SK-N-SH (cell line): ENCODE data around the gene CRMP1. TPM values are rescaled to one million over a fixed set of nuclear protein-coding genes. Genes with fewer than 3 reads are reported as not detected.

ENCODE experiments used
- CTCF ChIA-PET: fragments of 300-600, 350-600 bp; formaldehyde crosslinking; extraction: SDS; loops from one replicate; lab custom pipeline; 2021; lab: Yijun Ruan, JAX
- POLR2A ChIA-PET: fragments of 350-600 bp; sonication (Branson Sonifier 250); formaldehyde crosslinking; extraction: SDS; loops from one replicate; lab custom pipeline; 2020; ENCODE audit warnings: antibody characterized with exemption, inconsistent platforms; lab: Yijun Ruan, JAX
- DNase-seq: peaks from one replicate; pipeline ENCODE4 v3.0.0; 2012
- H2AFZ ChIP-seq: fragments of 200-600 bp; sonication (generic); 2 replicates; pipeline ENCODE4 v1.8.1; 2016; ENCODE audit warnings: antibody characterized with exemption, mild to moderate bottlenecking, low read depth
- H3F3A ChIP-seq: fragments of 200-600 bp; sonication (generic); replicated peaks from 2 replicates; pipeline ENCODE3; 2016; ENCODE audit warnings: antibody characterized with exemption, mild to moderate bottlenecking; ENCODE audit not compliant: insufficient read depth
- H3K27ac ChIP-seq, 2 experiments: fragments of 200-500 bp in 1 of 2; fragments of 200-600 bp in 1 of 2; sonication (Bioruptor generic) in 1 of 2; sonication (generic), shearing (Covaris generic) in 1 of 2; 2 replicates each; pipeline versions ENCODE4 v1.5.1 to v1.6.1; 2014 to 2016; ENCODE audit warnings: low read depth in 2 of 2, inconsistent platforms in 1 of 2, low read length in 1 of 2, mild to moderate bottlenecking in 1 of 2, mixed read lengths in 1 of 2
- H3K27me3 ChIP-seq: fragments of 200-600 bp; sonication (generic), shearing (Covaris generic); 2 replicates; pipeline ENCODE4 v1.6.1; 2016; ENCODE audit warnings: mixed run types; ENCODE audit not compliant: insufficient read depth
- H3K36me3 ChIP-seq, 2 experiments: fragments of 200-500 bp in 1 of 2; fragments of 200-600 bp in 1 of 2; sonication (Bioruptor generic) in 1 of 2; sonication (generic) in 1 of 2; replicated peaks in 1 of 2; 2 replicates each; pipeline versions ENCODE3 to v1.5.1; 2014 to 2016; ENCODE audit warnings: low read length in 1 of 2, mild to moderate bottlenecking in 1 of 2; ENCODE audit not compliant: insufficient read depth in 2 of 2, control insufficient read depth in 1 of 2
- H3K4me1 ChIP-seq, 2 experiments: fragments of 200-500 bp in 1 of 2; fragments of 200-600 bp in 1 of 2; sonication (Bioruptor generic) in 1 of 2; sonication (generic), shearing (Covaris generic) in 1 of 2; 2 replicates each; pipeline versions ENCODE4 v1.5.1 to v1.6.1; 2014 to 2016; ENCODE audit warnings: low read depth in 1 of 2, low read length in 1 of 2, mixed run types in 1 of 2; ENCODE audit not compliant: insufficient read depth in 2 of 2, control insufficient read depth in 1 of 2
- H3K4me2 ChIP-seq: fragments of 200-600 bp; sonication (generic), shearing (Covaris generic); 2 replicates; pipeline ENCODE4 v1.6.1; 2017; ENCODE audit warnings: mixed run types
- H3K4me3 ChIP-seq, 2 experiments: fragments of 200-500 bp in 1 of 2; fragments of 200-600 bp in 1 of 2; sonication (Bioruptor generic) in 1 of 2; sonication (generic), shearing (Covaris generic) in 1 of 2; 2 replicates each; pipeline versions ENCODE4 v1.5.1 to v1.8.1; 2014 to 2016; ENCODE audit warnings: low read depth in 2 of 2, inconsistent platforms in 1 of 2, low read length in 1 of 2, mild to moderate bottlenecking in 1 of 2, mixed read lengths in 1 of 2, moderate library complexity in 1 of 2
- H3K79me2 ChIP-seq: fragments of 200-600 bp; sonication (generic); 2 replicates; pipeline ENCODE4 v1.8.1; 2017; ENCODE audit warnings: mild to moderate bottlenecking; ENCODE audit not compliant: insufficient read depth
- H3K9ac ChIP-seq: fragments of 200-600 bp; sonication (generic); 2 replicates; pipeline ENCODE4 v1.6.1; 2017; ENCODE audit warnings: mixed run types
- H3K9me2 ChIP-seq: fragments of 200-600 bp; sonication (generic); 2 replicates; pipeline ENCODE4 v1.6.1; 2017; ENCODE audit warnings: mixed run types
- H3K9me3 ChIP-seq: fragments of 200-600 bp; sonication (generic); 2 replicates; pipeline ENCODE4 v1.6.1; 2017; ENCODE audit warnings: mixed run types, mild to moderate bottlenecking, moderate library complexity
- H4K20me1 ChIP-seq: fragments of 200-600 bp; sonication (generic); 2 replicates; pipeline ENCODE4 v1.6.1; 2017; ENCODE audit warnings: mild to moderate bottlenecking, mixed run types; ENCODE audit not compliant: insufficient read depth
- CHD2 ChIP-seq: fragments of 150-350 bp; IDR thresholded peaks from 2 replicates; pipeline ENCODE4 v1.6.1; 2018; ENCODE audit warnings: low read length; ENCODE audit not compliant: partially characterized antibody
- ELF1 ChIP-seq: IDR thresholded peaks from 2 replicates; pipeline ENCODE4 v1.4.0; 2012
- EP300 ChIP-seq, 2 experiments: IDR thresholded peaks; 2 replicates each; pipeline versions ENCODE4 v1.4.0 to v1.6.1; 2012; ENCODE audit warnings: borderline replicate concordance in 1 of 2, low read depth in 1 of 2, low read length in 1 of 2
- FOSL2 ChIP-seq: IDR thresholded peaks from 2 replicates; pipeline ENCODE4 v1.4.0; 2012; ENCODE audit warnings: low read depth, mild to moderate bottlenecking, moderate library complexity, borderline replicate concordance
- FOXM1 ChIP-seq: IDR thresholded peaks from 2 replicates; pipeline ENCODE4 v1.4.0; 2012; ENCODE audit warnings: low read depth, mild to moderate bottlenecking
- JUND ChIP-seq: IDR thresholded peaks from 2 replicates; pipeline ENCODE4 v1.4.0; 2012
- MAX ChIP-seq: IDR thresholded peaks from 2 replicates; pipeline ENCODE4 v1.4.0; 2012; ENCODE audit warnings: low read depth
- MXI1 ChIP-seq: IDR thresholded peaks from 2 replicates; pipeline ENCODE4 v1.6.1; 2012; ENCODE audit warnings: mild to moderate bottlenecking, low read depth, low read length, improper control_type of control experiment
- NFIC ChIP-seq: IDR thresholded peaks from 2 replicates; pipeline ENCODE4 v1.4.0; 2012; ENCODE audit warnings: borderline replicate concordance
- POLR2AphosphoS5 ChIP-seq: IDR thresholded peaks from 2 replicates; pipeline ENCODE4 v1.6.1; 2012; ENCODE audit warnings: low read depth, low read length
- RCOR1 ChIP-seq: fragments of 150-350 bp; IDR thresholded peaks from 2 replicates; pipeline ENCODE4 v1.6.1; 2017; ENCODE audit warnings: antibody characterized with exemption, low read length
- SMC3 ChIP-seq: IDR thresholded peaks from 2 replicates; pipeline ENCODE4 v1.6.1; 2012; ENCODE audit warnings: low read depth, low read length, improper control_type of control experiment
- USF1 ChIP-seq: IDR thresholded peaks from 2 replicates; pipeline ENCODE4 v1.4.0; 2012; ENCODE audit warnings: low read depth, borderline replicate concordance
- ZBTB33 ChIP-seq: IDR thresholded peaks from 2 replicates; pipeline ENCODE4 v1.4.0; 2012; ENCODE audit warnings: low read depth, borderline replicate concordance
- WGBS: methylation state at CpG from one replicate; pipeline ENCODE4 v1.1.6; 2017; ENCODE audit warnings: low lambda C conversion rate; 5-methylcytosine and 5-hydroxymethylcytosine counted together
- polyA plus RNA-seq, 3 experiments: library from polyadenylated mRNA; depleted of rRNA; stranded (reverse); fragments of >200 nt; gene quantifications; 2 replicates each; pipeline ENCODE4 v1.2.3, GENCODE V29; 2012

The CRMP1 gene
- polyA plus RNA-seq, 1 of the 3 experiments (the other 2 are of a cell fraction), result 3.4 TPM

- CTCF ChIA-PET, result interaction anchor here (1.0 to 1.7 kb wide), 2 partner anchors 81 to 99 kb away, joined by 3 to 7 read pairs; no protein-coding TSS in a partner anchor
- TF ChIP-seq RCOR1 (no peak), FOSL2 (no peak), ELF1 (no peak)
- H3K27me3 ChIP-seq, result no peaks in the 10 kb centered on the region
Observed at GRCh38 chr4:5899396-5899795, 6.5 kb upstream of the CRMP1 start.

GRCh38 chr4:5897674-5898073 lies 4.8 kb upstream of the CRMP1 start:
- Histone ChIP-seq H3K4me2 (no peak overlapping the region), H3F3A (no peaks in the 10 kb centered on the region), H2AFZ (no peak overlapping the region), H3K27me3 (peaks cover 4% of the 10 kb centered on the region; the same call in 1 of the 2 replicates), H3K9ac (no peak overlapping the region), H3K4me3 (no peak overlapping the region), H3K79me2 (no peaks in the 10 kb centered on the region), H3K4me1 (peaks cover 0 to 5% of the 10 kb centered on the region in 2 experiments; a peak in 1 of 4 replicates), H3K9me3 (no peaks in the 10 kb centered on the region), H3K36me3 (no peaks in the 10 kb centered on the region), H3K27ac (no peak overlapping the region), H3K9me2 (no peaks in the 10 kb centered on the region), H4K20me1 (no peaks in the 10 kb centered on the region)
- CTCF ChIA-PET, result no interaction called here
- TF ChIP-seq JUND, result no peak
- TF ChIP-seq POLR2AphosphoS5, result no peak
- no peak for TF ChIP-seq USF1
- TF ChIP-seq CHD2, result no peak
- no peak for TF ChIP-seq MXI1
- no peak for TF ChIP-seq SMC3
- TF ChIP-seq MAX, result no peak
- no peak for TF ChIP-seq NFIC
- no peak for TF ChIP-seq FOXM1
- TF ChIP-seq ZBTB33, result no peak
- TF ChIP-seq EP300 (IDR thresholded peaks at IDR 0.05; ENCODE audit: borderline replicate concordance in 1 of 2, low read depth in 1 of 2, low read length in 1 of 2), result no peak
- no peak for DNase-seq
- 51% methylated on average over 7 of the region's 13 CpGs for WGBS
- POLR2A ChIA-PET, result no interaction called here

More at GRCh38 chr4:5899396-5899795, 6.5 kb upstream of the CRMP1 start:
- no peak overlapping the region for H2AFZ ChIP-seq
- H3K79me2 ChIP-seq, result no peaks in the 10 kb centered on the region
- no peaks in the 10 kb centered on the region for H3K9me3 ChIP-seq
- WGBS, result 27% methylated on average over 1 of the region's 1 CpG
- no peaks in the 10 kb centered on the region; a peak in 1 of 4 replicates for H3K4me1 ChIP-seq
- no peaks in the 10 kb centered on the region for H3K36me3 ChIP-seq
- no peaks in the 10 kb centered on the region for H4K20me1 ChIP-seq
- H3K4me2 ChIP-seq, result no peak overlapping the region
- H3K9ac ChIP-seq, result no peak overlapping the region
- no peaks in the 10 kb centered on the region for H3K9me2 ChIP-seq
- no peak overlapping the region for H3K4me3 ChIP-seq
- no peak overlapping the region for H3K27ac ChIP-seq
- POLR2A ChIA-PET, result interaction anchor here (0.6 kb wide), 1 partner anchor 15 kb away, joined by 4 read pairs; no protein-coding TSS in a partner anchor
- DNase-seq, result no peak
- H3F3A ChIP-seq, result no peaks in the 10 kb centered on the region
